Umbilical cord (tissue), 2 donors: Measurements from ENCODE around the gene RGN. TPM values are rescaled to one million over a fixed set of nuclear protein-coding genes. Genes with fewer than 3 reads are reported as not detected.
"Not testable (repeated sequence)": the region's sequence is repeated elsewhere in the genome, so short reads cannot be mapped to it uniquely, and the experiment has no call there.

ENCODE experiments used
- DNase-seq: peaks from one replicate; pipeline ENCODE4 v3.0.0-alpha.2; 2015; ENCODE audit warnings: low spot score
- total RNA-seq: library from RNA; depleted of rRNA; stranded (reverse); fragments of >200 nt; gene quantifications from one replicate; pipeline ENCODE4 v1.2.3, GENCODE V29; 2014; ENCODE audit warnings: low replicate concordance; ENCODE audit not compliant: insufficient read depth

RGN gene
- total RNA-seq, 1 donor from 2014 or later = 1.4 TPM

DNA sequence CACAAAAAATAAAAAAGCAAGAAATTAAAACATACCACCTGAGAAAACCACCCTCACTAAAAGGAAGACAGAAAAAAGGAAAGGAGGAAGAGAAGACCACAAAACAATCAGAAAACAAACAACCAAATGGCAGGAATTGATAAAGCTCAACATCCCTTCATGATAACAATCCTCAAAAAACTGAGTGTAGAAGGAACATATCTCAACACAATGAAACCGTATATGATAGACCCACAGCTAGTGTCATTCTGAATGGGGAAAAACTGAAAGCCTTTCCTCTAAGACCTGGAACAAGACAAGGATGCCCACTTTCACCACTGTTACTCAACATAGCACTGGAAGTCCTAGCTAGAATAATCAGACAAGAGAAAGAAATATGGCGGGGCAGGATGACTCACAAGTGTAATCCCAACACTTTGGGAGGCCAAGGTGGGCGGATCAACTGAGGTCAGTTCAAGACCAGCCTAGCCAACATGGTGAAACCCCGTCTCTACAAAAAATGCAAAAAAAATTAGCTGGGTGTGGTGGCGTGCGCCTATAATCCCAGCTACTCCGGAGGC is 38.4 kb downstream of the RGN start:
- not testable (repeated sequence) for DNase-seq

DNA sequence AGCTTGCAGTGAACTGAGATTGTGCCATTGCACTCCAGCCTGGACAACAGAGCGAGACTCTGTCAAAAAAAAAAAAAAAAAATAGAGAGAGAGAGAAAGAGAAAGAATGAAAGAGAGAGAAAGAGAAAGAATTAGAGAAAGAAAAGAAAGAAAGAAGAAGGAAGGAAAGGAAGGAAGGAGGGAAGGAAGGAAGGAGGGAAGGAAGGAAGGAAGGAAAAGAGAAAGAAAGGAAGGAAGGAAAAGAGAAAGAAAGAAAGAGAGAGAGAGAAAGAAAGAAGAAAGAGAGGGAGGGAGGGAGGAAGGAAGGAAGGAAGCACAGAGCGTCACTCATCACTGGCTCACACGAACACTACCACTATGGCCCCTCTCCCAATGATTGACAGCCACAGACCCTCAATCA is 46.2 kb downstream of the RGN start:
- not testable (repeated sequence) for DNase-seq

DNA sequence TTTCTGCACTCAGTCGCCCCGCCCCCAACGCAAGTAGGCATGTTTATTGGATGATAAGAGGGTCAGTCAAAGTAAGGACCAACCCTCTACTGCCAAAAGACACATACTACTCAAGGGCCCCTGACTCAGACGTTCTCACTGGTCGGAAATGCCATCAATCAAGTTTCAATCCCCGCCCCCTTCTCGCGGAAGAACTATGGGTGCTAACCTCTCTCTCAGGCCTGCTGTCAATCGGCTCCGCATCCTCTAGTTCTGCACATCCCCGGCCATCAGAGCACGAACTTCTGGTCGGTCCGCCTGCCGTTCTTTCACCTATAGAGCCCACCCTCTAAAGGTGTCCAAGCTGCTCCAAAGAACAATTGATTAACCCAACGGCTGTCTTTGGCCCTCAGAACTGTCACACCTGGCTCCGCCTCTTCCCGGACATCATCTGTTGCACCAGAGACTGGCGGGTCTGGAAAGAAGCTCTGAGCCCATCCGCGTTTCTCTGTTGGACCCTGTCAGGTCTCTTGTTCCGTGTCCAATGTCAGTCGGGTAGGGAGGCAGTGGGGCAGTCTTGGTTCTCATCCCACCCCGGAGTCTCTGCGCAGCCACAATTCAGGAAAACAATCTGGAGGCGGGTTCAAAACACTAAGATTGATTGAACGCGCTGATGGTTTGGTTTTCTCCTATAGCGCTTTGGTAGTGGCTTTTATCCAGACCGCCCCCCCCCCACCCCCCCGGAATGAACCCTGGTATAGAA is 51.1 kb downstream of the RGN start:
- peak; percentile 97 for DNase-seq

DNA sequence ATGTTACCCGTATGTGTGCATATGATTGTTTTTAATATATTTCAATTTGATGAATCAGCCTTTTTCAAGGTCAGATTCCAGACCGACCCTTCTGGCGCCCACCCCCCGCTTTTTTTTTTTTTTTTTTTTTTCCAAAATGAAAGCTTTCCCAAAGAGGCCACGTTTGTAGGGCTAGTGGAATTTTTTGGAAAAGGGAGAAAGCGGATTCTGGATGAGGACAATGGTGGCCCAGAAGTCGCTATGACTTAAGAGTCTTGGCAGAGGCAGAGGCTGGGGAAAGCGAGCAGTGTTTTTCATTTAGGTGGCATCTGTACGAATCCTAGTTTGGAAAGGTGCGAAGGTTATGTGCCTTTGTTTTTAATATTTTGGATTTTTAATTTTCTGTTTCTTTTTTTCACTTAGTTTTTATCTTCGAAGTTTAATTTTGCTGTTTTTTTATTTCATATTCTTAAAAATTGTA is 51.7 kb downstream of the RGN start:
- no peak for DNase-seq

DNA sequence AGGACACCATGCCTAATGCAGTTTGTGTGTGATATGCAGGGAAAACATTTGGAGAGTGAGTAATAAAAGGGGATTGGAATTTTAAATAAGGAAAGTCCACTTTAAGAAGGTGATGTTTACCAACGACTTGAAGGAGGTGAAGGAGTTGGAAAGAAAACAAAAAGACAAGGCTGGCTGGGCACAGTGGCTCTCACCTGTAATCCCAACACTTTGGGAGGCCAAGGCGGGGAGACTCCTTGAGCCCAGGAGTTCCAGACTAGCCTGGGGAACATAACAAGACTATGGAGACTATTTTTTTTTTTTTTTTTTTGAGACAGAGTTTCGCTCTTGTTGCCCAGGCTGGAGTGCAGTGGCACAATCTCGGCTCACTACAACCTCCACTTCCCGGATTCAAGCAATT is 55.2 kb downstream of the RGN start:
- no peak for DNase-seq

DNA sequence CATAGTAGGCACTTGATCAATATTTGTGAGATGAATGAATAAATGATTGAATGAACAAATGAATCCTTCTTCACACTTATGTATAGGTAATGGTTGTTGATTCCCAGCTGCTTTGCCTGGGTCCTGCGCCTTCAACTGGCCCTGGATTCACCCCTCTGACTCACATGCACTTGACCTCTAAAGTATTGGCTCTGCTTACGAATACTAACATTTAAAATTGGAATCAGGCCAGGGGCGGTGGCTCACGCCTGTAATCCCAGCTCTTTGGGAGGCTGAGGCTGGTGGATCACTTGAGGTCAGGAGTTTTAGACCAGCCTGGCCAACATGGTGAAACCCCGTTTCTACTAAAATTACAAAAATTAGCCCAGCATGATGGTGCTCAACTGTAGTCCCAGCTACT is 57.4 kb downstream of the RGN start:
- DNase-seq = not testable (repeated sequence)

DNA sequence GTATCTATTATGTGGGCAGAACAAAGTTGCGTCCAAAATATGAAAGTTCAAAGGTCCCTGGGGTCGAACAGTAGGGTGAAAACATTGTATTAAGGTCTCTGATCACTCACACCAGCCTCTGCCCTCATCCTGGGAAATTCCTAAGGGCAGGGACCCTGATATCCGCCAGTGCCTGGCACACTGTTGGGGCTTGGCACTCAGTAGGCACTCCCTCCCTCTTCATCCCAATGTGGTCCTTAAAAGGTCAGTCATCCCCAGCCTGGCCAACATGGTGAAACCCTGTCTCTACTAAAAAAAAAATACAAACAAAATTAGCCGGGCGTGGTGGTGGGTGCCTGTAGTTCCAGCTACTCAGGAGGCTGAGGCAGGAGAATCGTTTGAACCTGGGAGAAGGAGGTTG is 59.9 kb downstream of the RGN start:
- no peak for DNase-seq

Other genes with a start within 250 kb of the RGN start
- 30.3 TPM for gene RP2, start 241.4 kb upstream of the RGN start, total RNA-seq
- gene JADE3, start 166.0 kb upstream of the RGN start, total RNA-seq = 2.9 TPM
- 34.2 TPM for gene NDUFB11, start 66.3 kb downstream of the RGN start, total RNA-seq
- gene RBM10, start 66.8 kb downstream of the RGN start, total RNA-seq = 28.4 TPM
- gene UBA1, start 115.4 kb downstream of the RGN start, total RNA-seq = 36.8 TPM
- 36.4 TPM for gene CDK16, start 140.2 kb downstream of the RGN start, total RNA-seq
- gene USP11, start 154.6 kb downstream of the RGN start, total RNA-seq = 33.7 TPM